Measurements from ENCODE around the gene EXOC4. TPM values are rescaled to one million over a fixed set of nuclear protein-coding genes. Genes with fewer than 3 reads are reported as not detected.
A peak's percentile ranks its signal among the peaks of the same experiment; 100 is the strongest.

EXOC4 gene
- total RNA-seq, 1 experiment from 2014 or later, result 75.8 TPM

DNA sequence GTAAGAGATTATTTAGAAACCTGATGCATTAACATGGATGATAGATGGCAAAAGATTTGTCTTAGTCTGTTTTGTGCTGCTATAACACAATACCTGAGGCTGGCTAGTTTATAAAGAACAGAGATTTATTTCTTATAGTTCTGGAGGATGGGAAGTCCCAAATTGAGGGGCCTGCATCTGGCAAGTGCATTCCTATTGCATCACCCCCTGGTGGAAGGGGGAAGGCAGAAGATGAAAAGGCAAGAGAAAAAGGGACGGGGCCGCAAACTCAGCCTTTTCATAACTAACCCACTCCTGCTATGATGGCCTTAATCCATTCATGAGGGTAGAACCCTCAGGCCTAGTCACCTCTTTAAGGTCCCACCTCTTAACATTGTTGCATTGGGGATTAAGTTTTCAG is 720.8 kb downstream of the EXOC4 start:
- Histone ChIP-seq H2AK5ac (ENCODE audit: insufficient read length, low read length) (no peak overlapping the region), H3K4ac (ENCODE audit: low read depth, low read length) (no peak overlapping the region), H2BK20ac (ENCODE audit: low read depth, low read length, poor library complexity, severe bottlenecking) (no peak overlapping the region), H3K79me1 (ENCODE audit: insufficient read depth, low read depth, low read length, poor library complexity, severe bottlenecking) (no peaks in the 10 kb centered on the region), H3K4me2 (ENCODE audit: insufficient read depth, insufficient read length, low read length) (no peak overlapping the region), H3T11ph (ENCODE audit: low read length) (no peak overlapping the region), H2BK15ac (ENCODE audit: low read depth, low read length) (no peak overlapping the region), H3K4me1 (ENCODE audit: insufficient read depth, low read length) (no peaks in the 10 kb centered on the region; the same call in 1 of the 2 replicates), H3K23me2 (ENCODE audit: insufficient read length, low read depth, low read length, poor library complexity, severe bottlenecking) (no peaks in the 10 kb centered on the region), H2AFZ (ENCODE audit: low read length) (no peak overlapping the region), H3K9me3 (ENCODE audit: control insufficient read depth, low read depth, low read length) (no peaks in the 10 kb centered on the region), H3K27me3 (ENCODE audit: insufficient read depth, low read length) (no peaks in the 10 kb centered on the region), H3K79me2 (ENCODE audit: insufficient read depth, low read length) (no peaks in the 10 kb centered on the region), H4K5ac (ENCODE audit: insufficient read length, low read depth, low read length) (no peak overlapping the region), H2BK120ac (ENCODE audit: low read depth, low read length, poor library complexity, severe bottlenecking) (no peak overlapping the region), H4K20me1 (ENCODE audit: control insufficient read depth, insufficient read depth, insufficient read length) (no peaks in the 10 kb centered on the region), H3K14ac (ENCODE audit: insufficient read depth, low read length) (no peak overlapping the region), H3K9ac (ENCODE audit: extremely low read depth, insufficient read length, low read length) (no peak overlapping the region), H3K23ac (ENCODE audit: insufficient read length, low read depth, low read length) (no peak overlapping the region), H2BK12ac (ENCODE audit: insufficient read length, low read depth, low read length) (no peak overlapping the region), H2BK5ac (ENCODE audit: insufficient read length, low read length) (no peak overlapping the region), H3K18ac (ENCODE audit: insufficient read length, low read depth, low read length) (no peak overlapping the region), H3K56ac (ENCODE audit: insufficient read length, low read depth, low read length) (no peak overlapping the region), H4K91ac (ENCODE audit: insufficient read length, low read depth, low read length) (no peak overlapping the region), H3K27ac (ENCODE audit: insufficient read length, low read depth, low read length) (no peak overlapping the region), H4K8ac (replicated peaks; ENCODE audit: insufficient read length, low read depth, low read length) (no peak overlapping the region)
- H3K27ac Mint-ChIP-seq, result no peak overlapping the region; a peak in 1 of 7 replicates
- peaks cover under 1 to 9% (median 9%) of the 10 kb centered on the region in 3 experiments; a peak in 5 of 7 replicates for H3K36me3 Mint-ChIP-seq (ENCODE audit: insufficient read depth in 1 of 3, low read depth in 3 of 3)
- no peaks in the 10 kb centered on the region for H3K27me3 Mint-ChIP-seq (ENCODE audit: low read depth)
- H3K4me1 Mint-ChIP-seq, result peaks cover 16 to 23% of the 10 kb centered on the region in 2 experiments
- H3K9me3 Mint-ChIP-seq, result peaks cover 8 to 9% of the 10 kb centered on the region in 2 experiments
- TF ChIP-seq CTCF (conservative IDR thresholded peaks at IDR 0.05), result peak; percentile 28
- no peak for DNase-seq
- no CpG with 5 or more reads among the region's 2 CpGs for WGBS (ENCODE audit: extremely low coverage, insufficient read length, low lambda C conversion rate)
- H3K4me3 Mint-ChIP-seq, result no peak overlapping the region
